ENCODE measurements around the gene PI4K2B. TPM values are rescaled to one million over a fixed set of nuclear protein-coding genes. Genes with fewer than 3 reads are reported as not detected.
A peak's percentile ranks its signal among the peaks of the same experiment; 100 is the strongest.
"Not testable (repeated sequence)": the region's sequence is repeated elsewhere in the genome, so short reads cannot be mapped to it uniquely, and the experiment has no call there.

The PI4K2B gene
- total and polyA plus RNA-seq, 12 donors, result 1.6 to 6.0 (median 2.2) TPM

- peak in 1 of 8 donors; percentile 22 for ATAC-seq
- Histone ChIP-seq H3K27ac (no peak overlapping the region), H3K4me1 (peaks cover 0 to 7% (median 0%) of the 10 kb centered on the region in 9 donors), H3K4me3 (no peak overlapping the region), H3K9me3 (peaks cover 0 to 16% (median 0%) of the 10 kb centered on the region in 11 donors), H3K27me3 (no peaks in the 10 kb centered on the region), H3K36me3 (no peaks in the 10 kb centered on the region)
- no peak for TF ChIP-seq CTCF (IDR thresholded peaks at IDR 0.05)
- intact Hi-C loops (cut with DNase I), result no loop called here
- 94 to 95% methylated on average over 21 to 22 of the region's 22 CpGs for WGBS, 2 donors
- DNase-seq, result no peak
Measured at GRCh38 chr4:25246680-25247611, 13.1 kb downstream of the PI4K2B start.

- 77 to 79% methylated on average over 6 of the region's 6 CpGs for WGBS, 2 donors
- H3K4me3 ChIP-seq; intact Hi-C loops (cut with DNase I); H3K27me3 ChIP-seq; H3K36me3 ChIP-seq; H3K27ac ChIP-seq; ATAC-seq; DNase-seq: not testable (repeated sequence)
- H3K4me1 ChIP-seq, result peaks cover 0 to 22% (median 0%) of the 10 kb centered on the region in 9 donors
- peaks cover 0 to 16% (median 0%) of the 10 kb centered on the region in 11 donors for H3K9me3 ChIP-seq
Measured at GRCh38 chr4:25248875-25249274, 15.0 kb downstream of the PI4K2B start.

GRCh38 chr4:25249494-25249893 lies 15.7 kb downstream of the PI4K2B start:
- 98 to 100% methylated on average over 25 of the region's 25 CpGs for WGBS, 2 donors
- intact Hi-C loops (cut with DNase I); H3K27ac ChIP-seq; H3K27me3 ChIP-seq; DNase-seq; ATAC-seq; H3K4me3 ChIP-seq; H3K36me3 ChIP-seq: not testable (repeated sequence)
- peaks cover 0 to 15% (median 0%) of the 10 kb centered on the region in 11 donors for H3K9me3 ChIP-seq
- H3K4me1 ChIP-seq, result peaks cover 0 to 22% (median 0%) of the 10 kb centered on the region in 9 donors

- Histone ChIP-seq H3K27ac (no peak overlapping the region), H3K4me1 (peaks cover 0 to 21% (median 0%) of the 10 kb centered on the region in 9 donors), H3K27me3 (no peaks in the 10 kb centered on the region), H3K9me3 (no peaks in the 10 kb centered on the region), H3K36me3 (peaks cover 0 to 31% (median 15%) of the 10 kb centered on the region in 9 donors), H3K4me3 (no peak overlapping the region)
- ATAC-seq (no peak), DNase-seq (no peak)
- intact Hi-C loops (cut with DNase I), result no loop called here
- WGBS, 2 donors, result 80 to 88% methylated on average over 9 of the region's 9 CpGs
- TF ChIP-seq CTCF (IDR thresholded peaks at IDR 0.05), result no peak
Measured at GRCh38 chr4:25252230-25253070, 18.6 kb downstream of the PI4K2B start.

GRCh38 chr4:25253071-25253445 lies 19.2 kb downstream of the PI4K2B start:
- H3K4me1 ChIP-seq, result peaks cover 0 to 15% (median 0%) of the 10 kb centered on the region in 9 donors
- H3K36me3 ChIP-seq, result peaks cover 0 to 37% (median 15%) of the 10 kb centered on the region in 9 donors
- no peak overlapping the region for H3K27ac ChIP-seq
- no peak for ATAC-seq
- no peak overlapping the region for H3K4me3 ChIP-seq
- TF ChIP-seq CTCF (IDR thresholded peaks at IDR 0.05), result no peak
- DNase-seq, result no peak
- no peaks in the 10 kb centered on the region for H3K9me3 ChIP-seq
- H3K27me3 ChIP-seq, result no peaks in the 10 kb centered on the region
- WGBS, 2 donors, result 27 to 28% methylated on average over 2 of the region's 2 CpGs
- intact Hi-C loops (cut with DNase I), result no loop called here

- H3K4me3 ChIP-seq; H3K27ac ChIP-seq; H3K27me3 ChIP-seq; intact Hi-C loops (cut with DNase I); ATAC-seq; H3K9me3 ChIP-seq; DNase-seq: not testable (repeated sequence)
- 95 to 97% methylated on average over 12 of the region's 12 CpGs for WGBS, 2 donors
- peaks cover 0 to 45% (median 15%) of the 10 kb centered on the region in 9 donors for H3K36me3 ChIP-seq
- peaks cover 0 to 15% (median 0%) of the 10 kb centered on the region in 9 donors for H3K4me1 ChIP-seq
Measured at GRCh38 chr4:25253786-25254185, 20.0 kb downstream of the PI4K2B start.
